GM23338 (cell line): Measurements from ENCODE around the gene CCDC102A. TPM values are rescaled to one million over a fixed set of nuclear protein-coding genes. Genes with fewer than 3 reads are reported as not detected.
"Not testable (repeated sequence)": the region's sequence is repeated elsewhere in the genome, so short reads cannot be mapped to it uniquely, and the experiment has no call there.

ENCODE experiments used
- ATAC-seq: fragments of 200-7000 bp; cut with Tn5 transposase; 3 replicates; pipeline ENCODE4 v1.9.1; 2020
- DNase-seq: peaks from one replicate; pipeline ENCODE4 v3.0.0-alpha.2; 2015; ENCODE audit warnings: low spot score
- H2AFZ ChIP-seq: fragments of 200-600 bp; sonication (generic); 2 replicates; pipeline ENCODE4 v1.8.0; 2016; ENCODE audit warnings: antibody characterized with exemption, mild to moderate bottlenecking, moderate library complexity
- H3F3A ChIP-seq: fragments of 200-600 bp; sonication (generic); replicated peaks from 2 replicates; pipeline ENCODE4 v1.8.0; 2017; ENCODE audit warnings: antibody characterized with exemption, mixed run types, low read depth
- H3K27ac ChIP-seq: fragments of 200-600 bp; sonication (generic); 2 replicates; pipeline ENCODE4 v1.6.1; 2016; ENCODE audit warnings: low read depth
- H3K27me3 ChIP-seq: fragments of 200-600 bp; sonication (generic); 2 replicates; pipeline ENCODE4 v1.8.0; 2016; ENCODE audit warnings: mild to moderate bottlenecking, mixed run types, moderate library complexity; ENCODE audit not compliant: insufficient read depth
- H3K36me3 ChIP-seq: fragments of 200-600 bp; sonication (generic); 2 replicates; pipeline ENCODE4 v1.8.0; 2016; ENCODE audit warnings: mild to moderate bottlenecking; ENCODE audit not compliant: insufficient read depth
- H3K4me1 ChIP-seq: fragments of 200-600 bp; sonication (generic); 2 replicates; pipeline ENCODE4 v1.8.0; 2016; ENCODE audit warnings: mild to moderate bottlenecking, moderate library complexity; ENCODE audit not compliant: insufficient read depth
- H3K4me2 ChIP-seq: fragments of 200-600 bp; sonication (generic); 2 replicates; pipeline ENCODE4 v1.7.1; 2017; ENCODE audit warnings: mixed run types
- H3K4me3 ChIP-seq: fragments of 200-600 bp; sonication (generic); 2 replicates; pipeline ENCODE4 v1.6.1; 2016; ENCODE audit warnings: mixed run types
- H3K79me2 ChIP-seq: fragments of 200-600 bp; sonication (generic); replicated peaks from 2 replicates; pipeline ENCODE4 v1.8.0; 2017; ENCODE audit warnings: mild to moderate bottlenecking; ENCODE audit not compliant: insufficient read depth
- H3K9me2 ChIP-seq: fragments of 200-600 bp; sonication (generic); 2 replicates; pipeline ENCODE4 v1.8.0; 2017; ENCODE audit not compliant: insufficient read depth
- H4K20me1 ChIP-seq: fragments of 200-600 bp; sonication (generic); replicated peaks from 2 replicates; pipeline ENCODE4 v1.8.0; 2017; ENCODE audit warnings: mild to moderate bottlenecking; ENCODE audit not compliant: insufficient read depth
- H3K27ac Mint-ChIP-seq: 2 replicates; pipeline ENCODE4 v1.8.0; 2020; ENCODE audit warnings: inconsistent platforms, mild to moderate bottlenecking, moderate library complexity, mixed read lengths
- H3K27me3 Mint-ChIP-seq: 3 replicates; pipeline ENCODE4 v1.8.0; 2022; ENCODE audit warnings: low read depth, mild to moderate bottlenecking, moderate library complexity, mixed read lengths, inconsistent platforms; ENCODE audit not compliant: insufficient read depth, poor library complexity
- H3K36me3 Mint-ChIP-seq: 3 replicates; pipeline ENCODE4 v1.8.0; 2021; ENCODE audit warnings: low read depth, mild to moderate bottlenecking, inconsistent platforms, moderate library complexity, mixed read lengths
- H3K4me1 Mint-ChIP-seq: 3 replicates; pipeline ENCODE4 v1.8.0; 2020; ENCODE audit warnings: mild to moderate bottlenecking, inconsistent platforms, mixed read lengths
- H3K4me3 Mint-ChIP-seq: 3 replicates; pipeline ENCODE4 v1.8.0; 2021; ENCODE audit warnings: moderate library complexity, mild to moderate bottlenecking, inconsistent platforms, mixed read lengths
- H3K9me3 Mint-ChIP-seq: 3 replicates; pipeline ENCODE4 v1.8.0; 2020; ENCODE audit warnings: moderate library complexity, mild to moderate bottlenecking, inconsistent platforms, mixed read lengths
- CTCF ChIP-seq, 2 experiments: fragments of 200-600 bp in 1 of 2; sonication (generic) in 1 of 2; conservative IDR thresholded peaks; 2 replicates each; pipeline versions ENCODE4 v1.5.1 to v1.6.1; 2016 to 2017; ENCODE audit warnings: antibody characterized with exemption in 2 of 2, low read depth in 2 of 2, mild to moderate bottlenecking in 2 of 2, moderate library complexity in 1 of 2
- EZH2 ChIP-seq: fragments of 200-600 bp; sonication (generic); IDR thresholded peaks from one replicate; pipeline ENCODE4 v1.8.0; 2017; ENCODE audit warnings: antibody characterized with exemption, mild to moderate bottlenecking, low read depth; ENCODE audit not compliant: unreplicated experiment
- EZH2phosphoT487 ChIP-seq: fragments of 200-600 bp; sonication (generic); IDR thresholded peaks from one replicate; pipeline ENCODE4 v1.8.1; 2018; ENCODE audit warnings: antibody characterized with exemption; ENCODE audit not compliant: unreplicated experiment
- NANOG ChIP-seq: IDR thresholded peaks from 2 replicates; pipeline ENCODE4 v1.6.1; 2016; ENCODE audit warnings: antibody characterized with exemption, borderline replicate concordance
- ZNF462 ChIP-seq: fragments of 250-450 bp; sonication (Bioruptor Pico); IDR thresholded peaks from 2 replicates; pipeline ENCODE4 v1.5.0; 2020; ENCODE audit warnings: mild to moderate bottlenecking, moderate library complexity
- polyA plus RNA-seq: library from polyadenylated mRNA; unstranded; fragments of >200 nt; fragmentation: Nextera tagmentation; extraction: Ambion mirVana; gene quantifications from 2 replicates; pipeline ENCODE4 v1.2.1, GENCODE V29; 2016
- total RNA-seq: library from RNA; depleted of rRNA; stranded (reverse); fragments of >200 nt; shearing (Covaris generic); gene quantifications from 2 replicates; pipeline ENCODE4 v1.2.3, GENCODE V29; 2014
- TF ChIP-seq, protein P1 (sequence below): IDR thresholded peaks from 2 replicates; pipeline ENCODE4 v1.6.1; 2016; ENCODE audit warnings: antibody characterized with exemption

Gene CCDC102A
- total and polyA plus RNA-seq, 2 experiments from 2014 or later: 2.0 to 5.2 TPM

- Histone ChIP-seq H3K79me2 (no peaks in the 10 kb centered on the region), H3K4me2 (no peak overlapping the region), H3K27me3 (peaks cover 6% of the 10 kb centered on the region; the same call in 1 of the 2 replicates), H2AFZ (no peak overlapping the region), H4K20me1 (no peaks in the 10 kb centered on the region; the same call in 1 of the 2 replicates), H3K27ac (no peak overlapping the region), H3K4me1 (no peaks in the 10 kb centered on the region), H3F3A (no peaks in the 10 kb centered on the region), H3K36me3 (no peaks in the 10 kb centered on the region), H3K9me2 (no peaks in the 10 kb centered on the region), H3K4me3 (no peak overlapping the region)
- Mint-ChIP-seq H3K4me3 (no peak overlapping the region), H3K4me1 (no peaks in the 10 kb centered on the region), H3K27ac (no peak overlapping the region), H3K27me3 (peaks cover 2% of the 10 kb centered on the region), H3K9me3 (no peaks in the 10 kb centered on the region; the same call in 2 of the 3 replicates), H3K36me3 (peaks cover 3% of the 10 kb centered on the region; the same call in 1 of the 3 replicates)
- TF ChIP-seq EZH2phosphoT487: no peak
- no peak for TF ChIP-seq EZH2
- no peak for TF ChIP-seq NANOG
- no peak for ATAC-seq
- no peak for DNase-seq
These were observed 13.4 kb upstream of the CCDC102A start for GRCh38 chr16:57549730-57550129.

DNA sequence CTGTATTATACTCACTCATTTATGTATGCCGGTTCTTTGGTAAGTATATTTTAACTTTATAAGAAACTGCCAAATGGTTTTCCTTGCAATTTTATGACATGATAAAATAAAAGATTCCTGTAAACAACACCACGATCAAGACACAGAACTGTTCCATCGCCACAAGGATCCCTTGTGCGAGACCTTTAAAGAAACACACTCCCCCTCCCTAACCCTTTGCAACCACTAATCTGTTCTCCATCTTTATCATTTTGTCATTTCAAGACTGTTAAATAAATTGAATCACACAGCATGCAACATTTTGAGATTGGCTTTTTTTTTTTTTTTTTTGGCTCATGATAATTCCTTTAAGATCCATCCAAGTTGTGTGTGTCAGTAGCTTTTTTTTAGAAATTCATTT, 12.0 kb upstream of the CCDC102A start:
- H3F3A ChIP-seq: no peaks in the 10 kb centered on the region
- DNase-seq: no peak
- no peak overlapping the region for H2AFZ ChIP-seq
- H3K36me3 ChIP-seq: no peaks in the 10 kb centered on the region
- H4K20me1 ChIP-seq: no peaks in the 10 kb centered on the region; the same call in 1 of the 2 replicates
- no peaks in the 10 kb centered on the region for H3K79me2 ChIP-seq
- H3K4me3 Mint-ChIP-seq: no peak overlapping the region
- no peaks in the 10 kb centered on the region; the same call in 2 of the 3 replicates for H3K9me3 Mint-ChIP-seq
- H3K9me2 ChIP-seq: no peaks in the 10 kb centered on the region
- ATAC-seq: no peak
- peaks cover 6% of the 10 kb centered on the region; the same call in 1 of the 2 replicates for H3K27me3 ChIP-seq
- peaks cover 3% of the 10 kb centered on the region; the same call in 1 of the 3 replicates for H3K36me3 Mint-ChIP-seq
- H3K4me3 ChIP-seq: no peak overlapping the region
- no peaks in the 10 kb centered on the region for H3K4me1 Mint-ChIP-seq
- H3K4me1 ChIP-seq: no peaks in the 10 kb centered on the region
- no peak overlapping the region for H3K27ac ChIP-seq
- no peak overlapping the region for H3K4me2 ChIP-seq
- peaks cover 6% of the 10 kb centered on the region for H3K27me3 Mint-ChIP-seq
- TF ChIP-seq CTCF (conservative IDR thresholded peaks at IDR 0.05; ENCODE audit: low read depth in 2 of 2): no peak
- TF ChIP-seq ZNF462 (CRISPR knock-in tag): no peak
- no peak for TF ChIP-seq EZH2phosphoT487
- TF ChIP-seq, protein P1, sequence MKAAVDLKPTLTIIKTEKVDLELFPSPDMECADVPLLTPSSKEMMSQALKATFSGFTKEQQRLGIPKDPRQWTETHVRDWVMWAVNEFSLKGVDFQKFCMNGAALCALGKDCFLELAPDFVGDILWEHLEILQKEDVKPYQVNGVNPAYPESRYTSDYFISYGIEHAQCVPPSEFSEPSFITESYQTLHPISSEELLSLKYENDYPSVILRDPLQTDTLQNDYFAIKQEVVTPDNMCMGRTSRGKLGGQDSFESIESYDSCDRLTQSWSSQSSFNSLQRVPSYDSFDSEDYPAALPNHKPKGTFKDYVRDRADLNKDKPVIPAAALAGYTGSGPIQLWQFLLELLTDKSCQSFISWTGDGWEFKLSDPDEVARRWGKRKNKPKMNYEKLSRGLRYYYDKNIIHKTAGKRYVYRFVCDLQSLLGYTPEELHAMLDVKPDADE: no peak
- H3K27ac Mint-ChIP-seq: no peak overlapping the region

- H3K27ac ChIP-seq, H3F3A ChIP-seq, H3K9me3 Mint-ChIP-seq, H3K4me3 ChIP-seq, H4K20me1 ChIP-seq, H2AFZ ChIP-seq, H3K27ac Mint-ChIP-seq, H3K27me3 ChIP-seq, H3K79me2 ChIP-seq, H3K9me2 ChIP-seq, H3K4me1 Mint-ChIP-seq, H3K4me2 ChIP-seq, H3K27me3 Mint-ChIP-seq, H3K4me3 Mint-ChIP-seq, ATAC-seq, H3K4me1 ChIP-seq, H3K36me3 Mint-ChIP-seq, H3K36me3 ChIP-seq, DNase-seq: not testable (repeated sequence)
These were observed 11.2 kb upstream of the CCDC102A start for GRCh38 chr16:57547524-57547923.
